Activated T-helper 2 cell treated with anti-CD3 and anti-CD28 coated beads, Interferon-gamma antibody, Interleukin-2, Interleukin-4, amounts not matched to agents 10 μg/mL and 5 μg/mL and 100 μg/mL, durations not matched to agents 14 hours and 24 hours and 36 hours (primary cell): Measurements from ENCODE around the gene ARL14EPL. TPM values are rescaled to one million over a fixed set of nuclear protein-coding genes. Genes with fewer than 3 reads are reported as not detected.
A peak's percentile ranks its signal among the peaks of the same experiment; 100 is the strongest.
"Not testable (repeated sequence)": the region's sequence is repeated elsewhere in the genome, so short reads cannot be mapped to it uniquely, and the experiment has no call there.

Source experiments
- DNase-seq: peaks from one replicate; pipeline ENCODE4 v3.0.0; 2021; ENCODE audit warnings: low spot score
- H3K27ac Mint-ChIP-seq: one replicate; pipeline ENCODE4 v1.8.0; 2021; ENCODE audit warnings: mixed read lengths
- H3K27me3 Mint-ChIP-seq: one replicate; pipeline ENCODE4 v1.8.0; 2021; ENCODE audit warnings: low read depth, mixed read lengths
- H3K36me3 Mint-ChIP-seq: one replicate; pipeline ENCODE4 v1.8.0; 2021; ENCODE audit warnings: low read depth, mixed read lengths
- H3K4me1 Mint-ChIP-seq: one replicate; pipeline ENCODE4 v1.8.0; 2021; ENCODE audit warnings: low read depth, mixed read lengths
- H3K4me3 Mint-ChIP-seq: one replicate; pipeline ENCODE4 v1.8.0; 2021; ENCODE audit warnings: low read depth, mild to moderate bottlenecking, moderate library complexity, mixed read lengths
- H3K9me3 Mint-ChIP-seq: one replicate; pipeline ENCODE4 v1.8.0; 2021; ENCODE audit warnings: mixed read lengths
- intact Hi-C: fragments of 100-400 bp; cut with micrococcal nuclease; formaldehyde crosslinking; loops from one replicate; pipeline ENCODE4 v1.15.1; 2023
- total RNA-seq: library from RNA; stranded (reverse); gene quantifications from 2 replicates; pipeline ENCODE4 v1.2.3, GENCODE V29; 2022

Gene ARL14EPL
- total RNA-seq, 1 donor from 2014 or later = not detected

GRCh38 chr5:116063950-116064349, 31.7 kb downstream of the ARL14EPL start:
- DNase-seq = no peak
- intact Hi-C loops = loop anchor here (10.0 kb wide), 1 partner anchor 759 kb away; no protein-coding TSS in a partner anchor
- Mint-ChIP-seq H3K27ac (no peak overlapping the region), H3K36me3 (no peaks in the 10 kb centered on the region), H3K27me3 (peaks cover 35% of the 10 kb centered on the region), H3K9me3 (no peaks in the 10 kb centered on the region), H3K4me1 (no peaks in the 10 kb centered on the region), H3K4me3 (no peak overlapping the region)

GRCh38 chr5:116068028-116068632, 35.9 kb downstream of the ARL14EPL start:
- no peak overlapping the region for H3K4me3 Mint-ChIP-seq
- peaks cover 55% of the 10 kb centered on the region for H3K27me3 Mint-ChIP-seq
- H3K9me3 Mint-ChIP-seq = no peaks in the 10 kb centered on the region
- H3K27ac Mint-ChIP-seq = no peak overlapping the region
- DNase-seq = no peak
- intact Hi-C loops = loop anchor here (1.0 to 10.0 kb wide), 3 partner anchors 226 to 763 kb away; partner anchors contain the start of genes AP3S1 and ATG12
- no peaks in the 10 kb centered on the region for H3K36me3 Mint-ChIP-seq
- no peaks in the 10 kb centered on the region for H3K4me1 Mint-ChIP-seq

- Mint-ChIP-seq H3K36me3 (no peaks in the 10 kb centered on the region), H3K4me1 (peaks cover 11% of the 10 kb centered on the region), H3K27me3 (peaks cover 45% of the 10 kb centered on the region), H3K4me3 (no peak overlapping the region), H3K27ac (no peak overlapping the region), H3K9me3 (no peaks in the 10 kb centered on the region)
- intact Hi-C loops = no loop called here
- no peak for DNase-seq
Observed at GRCh38 chr5:116071211-116071610, 38.9 kb downstream of the ARL14EPL start.

- Mint-ChIP-seq H3K9me3 (no peaks in the 10 kb centered on the region), H3K27ac (no peak overlapping the region), H3K4me1 (peaks cover 20% of the 10 kb centered on the region), H3K4me3 (no peak overlapping the region), H3K27me3 (peaks cover 18% of the 10 kb centered on the region), H3K36me3 (no peaks in the 10 kb centered on the region)
- intact Hi-C loops = no loop called here
- DNase-seq = no peak
Observed at GRCh38 chr5:116075191-116075831, 43.0 kb downstream of the ARL14EPL start.

- Mint-ChIP-seq H3K4me1 (peaks cover 20% of the 10 kb centered on the region), H3K4me3 (no peak overlapping the region), H3K27ac (no peak overlapping the region), H3K9me3 (no peaks in the 10 kb centered on the region), H3K27me3 (peaks cover 10% of the 10 kb centered on the region), H3K36me3 (no peaks in the 10 kb centered on the region)
- no peak for DNase-seq
- intact Hi-C loops = no loop called here
Observed at GRCh38 chr5:116076496-116076895, 44.2 kb downstream of the ARL14EPL start.

GRCh38 chr5:116078199-116078598, 45.9 kb downstream of the ARL14EPL start:
- H3K4me3 Mint-ChIP-seq = no peak overlapping the region
- H3K27me3 Mint-ChIP-seq = peaks cover 5% of the 10 kb centered on the region
- intact Hi-C loops = no loop called here
- no peak overlapping the region for H3K27ac Mint-ChIP-seq
- no peaks in the 10 kb centered on the region for H3K9me3 Mint-ChIP-seq
- H3K4me1 Mint-ChIP-seq = peaks cover 25% of the 10 kb centered on the region
- H3K36me3 Mint-ChIP-seq = peaks cover 6% of the 10 kb centered on the region
- DNase-seq = no peak

- Mint-ChIP-seq H3K4me1 (peaks cover 32% of the 10 kb centered on the region), H3K36me3 (peaks cover 33% of the 10 kb centered on the region), H3K9me3 (no peaks in the 10 kb centered on the region), H3K4me3 (peak overlapping the region; percentile 82), H3K27ac (peak overlapping the region; percentile 78), H3K27me3 (no peaks in the 10 kb centered on the region)
- peak; percentile 16 for DNase-seq
- intact Hi-C loops = loop anchor here (10.0 kb wide), 1 partner anchor 789 kb away; the partner anchor contains the start of gene CCDC112
Observed at GRCh38 chr5:116084287-116084691, 52.0 kb downstream of the ARL14EPL start.

GRCh38 chr5:116084871-116085715, 52.8 kb downstream of the ARL14EPL start, which contains the start of gene COMMD10:
TSS of gene COMMD10 (plus strand) at chr5:116085025.
- peak; percentile 71 for DNase-seq
- H3K4me3 Mint-ChIP-seq = peak within 1 kb of the TSS; percentile 84
- no peaks in the 10 kb centered on the region for H3K9me3 Mint-ChIP-seq
- H3K27me3 Mint-ChIP-seq = no peaks in the 10 kb centered on the region
- intact Hi-C loops = loop anchor here (1.0 to 10.0 kb wide), 3 partner anchors 244 to 790 kb away; partner anchors contain the start of genes AP3S1, ATG12, CCDC112 and FEM1C
- H3K27ac Mint-ChIP-seq = peak within 1 kb of the TSS; percentile 80
- peaks cover 37% of the 10 kb centered on the region for H3K36me3 Mint-ChIP-seq
- peaks cover 32% of the 10 kb centered on the region for H3K4me1 Mint-ChIP-seq

- H3K27ac Mint-ChIP-seq, H3K9me3 Mint-ChIP-seq, DNase-seq, H3K27me3 Mint-ChIP-seq: not testable (repeated sequence)
- intact Hi-C loops = loop anchor here (5.0 to 10.0 kb wide), 2 partner anchors 544 to 792 kb away; partner anchors contain the start of genes CCDC112 and FEM1C
- peaks cover 40% of the 10 kb centered on the region for H3K36me3 Mint-ChIP-seq
- H3K4me1 Mint-ChIP-seq = peaks cover 32% of the 10 kb centered on the region
- H3K4me3 Mint-ChIP-seq = peak overlapping the region; percentile 76
Observed at GRCh38 chr5:116086309-116086708, 54.0 kb downstream of the ARL14EPL start.

- peaks cover 50% of the 10 kb centered on the region for H3K36me3 Mint-ChIP-seq
- peaks cover 30% of the 10 kb centered on the region for H3K4me1 Mint-ChIP-seq
- H3K4me3 Mint-ChIP-seq = no peak overlapping the region
- intact Hi-C loops = loop anchor here (5.0 to 10.0 kb wide), 2 partner anchors 546 to 793 kb away; partner anchors contain the start of genes CCDC112 and FEM1C
- DNase-seq = no peak
- no peak overlapping the region for H3K27ac Mint-ChIP-seq
- no peaks in the 10 kb centered on the region for H3K9me3 Mint-ChIP-seq
- H3K27me3 Mint-ChIP-seq = no peaks in the 10 kb centered on the region
Observed at GRCh38 chr5:116088062-116088461, 55.8 kb downstream of the ARL14EPL start.

- H3K36me3 Mint-ChIP-seq = peaks cover 62% of the 10 kb centered on the region
- no peak overlapping the region for H3K27ac Mint-ChIP-seq
- no peak overlapping the region for H3K4me3 Mint-ChIP-seq
- peaks cover 20% of the 10 kb centered on the region for H3K4me1 Mint-ChIP-seq
- no peaks in the 10 kb centered on the region for H3K27me3 Mint-ChIP-seq
- intact Hi-C loops = no loop called here
- H3K9me3 Mint-ChIP-seq = no peaks in the 10 kb centered on the region
- no peak for DNase-seq
Observed at GRCh38 chr5:116090302-116090701, 58.0 kb downstream of the ARL14EPL start.

GRCh38 chr5:116091416-116091815, 59.1 kb downstream of the ARL14EPL start:
- H3K27me3 Mint-ChIP-seq = no peaks in the 10 kb centered on the region
- intact Hi-C loops = no loop called here
- H3K9me3 Mint-ChIP-seq = no peaks in the 10 kb centered on the region
- no peak overlapping the region for H3K27ac Mint-ChIP-seq
- H3K4me1 Mint-ChIP-seq = peaks cover 13% of the 10 kb centered on the region
- peaks cover 66% of the 10 kb centered on the region for H3K36me3 Mint-ChIP-seq
- H3K4me3 Mint-ChIP-seq = no peak overlapping the region
- no peak for DNase-seq
